Stimulated activated CD8-positive, alpha-beta memory T cell treated with anti-CD3 and anti-CD28 coated beads, Interleukin-12 subunit alpha, Interleukin-12 subunit beta, amount 100 ng/mL, for 24 hours (primary cell): ENCODE results near the gene ST6GALNAC3.
"Not testable (repeated sequence)": the region's sequence is repeated elsewhere in the genome, so short reads cannot be mapped to it uniquely, and the experiment has no call there.

Source experiments
- DNase-seq: peaks from one replicate; pipeline ENCODE4 v3.0.0-alpha.2; 2020; ENCODE audit errors: extremely low read depth

Gene ST6GALNAC3

GRCh38 chr1:76340056-76340455 lies 265.5 kb downstream of the ST6GALNAC3 start:
- no peak for DNase-seq

- not testable (repeated sequence) for DNase-seq
Observed at GRCh38 chr1:76341816-76342215, 267.3 kb downstream of the ST6GALNAC3 start.

GRCh38 chr1:76343356-76343755 lies 268.8 kb downstream of the ST6GALNAC3 start:
- DNase-seq = no peak

- no peak for DNase-seq
Observed at GRCh38 chr1:76351655-76352054, 277.1 kb downstream of the ST6GALNAC3 start.

GRCh38 chr1:76352741-76353435 lies 278.3 kb downstream of the ST6GALNAC3 start:
- DNase-seq = no peak

GRCh38 chr1:76354236-76354635 lies 279.7 kb downstream of the ST6GALNAC3 start:
- no peak for DNase-seq

- DNase-seq = no peak
Observed at GRCh38 chr1:76366726-76367125, 292.2 kb downstream of the ST6GALNAC3 start.

GRCh38 chr1:76371941-76372340 lies 297.4 kb downstream of the ST6GALNAC3 start:
- DNase-seq = no peak

- no peak for DNase-seq
Observed at GRCh38 chr1:76374086-76374485, 299.5 kb downstream of the ST6GALNAC3 start.

- no peak for DNase-seq
Observed at GRCh38 chr1:76377247-76377646, 302.7 kb downstream of the ST6GALNAC3 start.

GRCh38 chr1:76379506-76379905 lies 305.0 kb downstream of the ST6GALNAC3 start:
- DNase-seq = no peak

- no peak for DNase-seq
Observed at GRCh38 chr1:76381450-76382097, 307.0 kb downstream of the ST6GALNAC3 start.

- no peak for DNase-seq
Observed at GRCh38 chr1:76388261-76388660, 313.7 kb downstream of the ST6GALNAC3 start.

GRCh38 chr1:76390456-76390855 lies 315.9 kb downstream of the ST6GALNAC3 start:
- DNase-seq = no peak

GRCh38 chr1:76395059-76395458 lies 320.5 kb downstream of the ST6GALNAC3 start:
- DNase-seq = no peak

- DNase-seq = no peak
Observed at GRCh38 chr1:76402128-76402527, 327.6 kb downstream of the ST6GALNAC3 start.

- DNase-seq = no peak
Observed at GRCh38 chr1:76408303-76408702, 333.8 kb downstream of the ST6GALNAC3 start.

- no peak for DNase-seq
Observed at GRCh38 chr1:76410499-76410898, 336.0 kb downstream of the ST6GALNAC3 start.

- DNase-seq = no peak
Observed at GRCh38 chr1:76418531-76418930, 344.0 kb downstream of the ST6GALNAC3 start.

GRCh38 chr1:76419603-76420002 lies 345.1 kb downstream of the ST6GALNAC3 start:
- no peak for DNase-seq

GRCh38 chr1:76425201-76426145 lies 350.9 kb downstream of the ST6GALNAC3 start:
- DNase-seq = no peak

GRCh38 chr1:76426606-76427005 lies 352.1 kb downstream of the ST6GALNAC3 start:
- no peak for DNase-seq
